ENCODE measurements around the gene GSKIP.

Gene GSKIP

GRCh38 chr14:96408608-96409007 lies 45.3 kb downstream of the GSKIP start:
- no peak for DNase-seq (ENCODE audit: low read depth)
- H3K4me3 ChIP-seq (ENCODE audit: control insufficient read depth, low read depth, low read length): no peak overlapping the region
- TF ChIP-seq CTCF (IDR thresholded peaks at IDR 0.05; ENCODE audit: control insufficient read depth, insufficient read depth, low read depth, low read length, missing control alignments): no peak

- TF ChIP-seq CTCF (IDR thresholded peaks at IDR 0.05; ENCODE audit: control insufficient read depth, insufficient read depth, low read depth, low read length, missing control alignments): no peak
- DNase-seq (ENCODE audit: low read depth): no peak
- no peak overlapping the region for H3K4me3 ChIP-seq (ENCODE audit: control insufficient read depth, low read depth, low read length)
These were observed 46.4 kb downstream of the GSKIP start for GRCh38 chr14:96409701-96410100.

- no peak for TF ChIP-seq CTCF (IDR thresholded peaks at IDR 0.05; ENCODE audit: control insufficient read depth, insufficient read depth, low read depth, low read length, missing control alignments)
- H3K4me3 ChIP-seq (ENCODE audit: control insufficient read depth, low read depth, low read length): no peak overlapping the region
- DNase-seq (ENCODE audit: low read depth): no peak
These were observed 46.8 kb downstream of the GSKIP start for GRCh38 chr14:96410119-96410518.

GRCh38 chr14:96413526-96413925 lies 50.2 kb downstream of the GSKIP start:
- no peak overlapping the region for H3K4me3 ChIP-seq (ENCODE audit: control insufficient read depth, low read depth, low read length)
- DNase-seq (ENCODE audit: low read depth): no peak
- TF ChIP-seq CTCF (IDR thresholded peaks at IDR 0.05; ENCODE audit: control insufficient read depth, insufficient read depth, low read depth, low read length, missing control alignments): no peak

- H3K4me3 ChIP-seq (ENCODE audit: control insufficient read depth, low read depth, low read length): no peak overlapping the region
- no peak for TF ChIP-seq CTCF (IDR thresholded peaks at IDR 0.05; ENCODE audit: control insufficient read depth, insufficient read depth, low read depth, low read length, missing control alignments)
- DNase-seq (ENCODE audit: low read depth): no peak
These were observed 52.2 kb downstream of the GSKIP start for GRCh38 chr14:96415559-96415958.

DNA sequence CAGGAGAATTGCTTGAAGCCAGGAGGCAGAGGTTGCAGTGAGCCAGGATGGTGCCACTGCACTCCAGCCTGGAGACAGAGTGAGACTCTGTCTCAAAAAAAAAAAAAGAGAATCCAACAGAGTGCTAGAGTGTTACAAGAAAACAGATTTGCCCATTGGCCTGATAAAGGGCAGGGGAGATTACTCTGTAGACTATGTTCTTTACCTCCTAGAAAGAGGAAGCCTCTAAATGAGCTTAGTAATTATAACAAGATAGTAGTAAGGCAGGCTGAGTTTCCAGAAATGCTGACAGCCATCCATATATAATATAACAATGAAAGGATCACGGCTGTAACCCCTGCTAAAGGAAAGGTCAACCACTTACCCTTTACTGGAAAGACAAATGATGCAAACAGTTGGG lies 53.0 kb downstream of the GSKIP start:
- DNase-seq (ENCODE audit: low read depth): no peak
- H3K4me3 ChIP-seq (ENCODE audit: control insufficient read depth, low read depth, low read length): no peak overlapping the region
- no peak for TF ChIP-seq CTCF (IDR thresholded peaks at IDR 0.05; ENCODE audit: control insufficient read depth, insufficient read depth, low read depth, low read length, missing control alignments)

GRCh38 chr14:96417254-96417653 lies 53.9 kb downstream of the GSKIP start:
- DNase-seq (ENCODE audit: low read depth): no peak
- no peak for TF ChIP-seq CTCF (IDR thresholded peaks at IDR 0.05; ENCODE audit: control insufficient read depth, insufficient read depth, low read depth, low read length, missing control alignments)
- H3K4me3 ChIP-seq (ENCODE audit: control insufficient read depth, low read depth, low read length): no peak overlapping the region

Data from AG09309 (cell line).